Adrenal gland (tissue), 5 donors: ENCODE results near the gene SCN8A.

Experiments used
- CTCF ChIP-seq, 6 experiments: fragments of 450-650 bp in 4 of 6; fragments of 200-600 bp in 2 of 6; sonication (generic) in 1 of 6; IDR thresholded peaks; 1 replicate in 5 of 6; 2 replicates in 1 of 6; pipeline versions ENCODE4 v1.5.1 to v1.8.0; 2016 to 2021; ENCODE audit warnings: antibody characterized with exemption in 6 of 6, mild to moderate bottlenecking in 2 of 6, moderate library complexity in 1 of 6
- POLR2A ChIP-seq, 2 donors: fragments of 450-650 bp; IDR thresholded peaks; one replicate each; pipeline ENCODE4 v1.6.1; 2017; ENCODE audit warnings: antibody characterized with exemption in 2 of 2, mild to moderate bottlenecking in 2 of 2, moderate library complexity in 1 of 2
- donor health status: DM: no; HTN: no; CAD: no.

GRCh38 chr12:51699219-51699618 lies 108.2 kb downstream of the SCN8A start:
- no peak for TF ChIP-seq CTCF (IDR thresholded peaks at IDR 0.05)
- TF ChIP-seq POLR2A (IDR thresholded peaks at IDR 0.05): no peak
